Naive thymus-derived CD4-positive, alpha-beta T cell (primary cell): ENCODE measurements around the gene CBX5. TPM values are rescaled to one million over a fixed set of nuclear protein-coding genes. Genes with fewer than 3 reads are reported as not detected.
"Not testable (repeated sequence)": the region's sequence is repeated elsewhere in the genome, so short reads cannot be mapped to it uniquely, and the experiment has no call there.

Experiments used
- ATAC-seq: fragments of 150-1000 bp; cut with Tn5 transposase; 2 replicates; pipeline ENCODE4 v1.10.0; 2021; ENCODE audit warnings: mild to moderate bottlenecking, moderate library complexity
- CTCF ChIA-PET: fragments of 350-600 bp; sonication (Branson Sonifier 250); formaldehyde crosslinking; loops from one replicate; lab custom pipeline; 2021; ENCODE audit warnings: antibody characterized with exemption; lab: Charles Lee
- POLR2A ChIA-PET: fragments of 350-600 bp; sonication (Branson Sonifier 250); formaldehyde crosslinking; loops from one replicate; lab custom pipeline; 2021; ENCODE audit warnings: antibody characterized with exemption, inconsistent platforms; lab: Charles Lee
- DNase-seq, 9 donors: peaks; one replicate each; pipeline versions ENCODE4 v3.0.0 to v3.0.0-alpha.2; 2020 to 2022; ENCODE audit warnings: mixed read lengths in 1 of 9
- H3K27ac ChIP-seq: one replicate; pipeline ENCODE4 v1.7.0; 2013; ENCODE audit warnings: mild to moderate bottlenecking, low read depth, low read length, moderate library complexity
- H3K27me3 ChIP-seq, 2 donors: one replicate each; pipeline ENCODE4 v1.7.0; 2013; ENCODE audit warnings: low read length in 2 of 2, mild to moderate bottlenecking in 2 of 2, moderate library complexity in 2 of 2; ENCODE audit not compliant: control insufficient read depth in 2 of 2, insufficient read depth in 2 of 2
- H3K36me3 ChIP-seq, 3 experiments: 1 replicate in 2 of 3; 2 replicates in 1 of 3; pipeline ENCODE4 v1.7.0; 2013; ENCODE audit warnings: low read length in 3 of 3, mild to moderate bottlenecking in 3 of 3, moderate library complexity in 1 of 3; ENCODE audit not compliant: insufficient read depth in 3 of 3, control insufficient read depth in 2 of 3
- H3K4me1 ChIP-seq, 2 donors: one replicate each; pipeline ENCODE4 v1.7.0; 2013; ENCODE audit warnings: low read length in 2 of 2, mild to moderate bottlenecking in 2 of 2, moderate library complexity in 1 of 2; ENCODE audit not compliant: control insufficient read depth in 2 of 2, insufficient read depth in 2 of 2
- H3K4me3 ChIP-seq: 2 replicates; pipeline ENCODE4 v1.7.0; 2013; ENCODE audit warnings: mild to moderate bottlenecking, low read length
- H3K9me3 ChIP-seq, 3 experiments: 1 replicate in 2 of 3; 2 replicates in 1 of 3; pipeline ENCODE4 v1.7.0; 2013; ENCODE audit warnings: low read length in 3 of 3; ENCODE audit not compliant: control insufficient read depth in 2 of 3
- H3K27ac Mint-ChIP-seq, 9 donors: one replicate each; pipeline ENCODE4 v1.8.0; 2020 to 2022; ENCODE audit warnings: mixed read lengths in 9 of 9, mild to moderate bottlenecking in 8 of 9, moderate library complexity in 5 of 9, inconsistent platforms in 2 of 9
- H3K27me3 Mint-ChIP-seq, 5 donors: one replicate each; pipeline ENCODE4 v1.8.0; 2021 to 2022; ENCODE audit warnings: mixed read lengths in 5 of 5, mild to moderate bottlenecking in 1 of 5
- H3K36me3 Mint-ChIP-seq, 5 donors: one replicate each; pipeline ENCODE4 v1.8.0; 2020 to 2022; ENCODE audit warnings: mixed read lengths in 5 of 5, mild to moderate bottlenecking in 3 of 5, inconsistent platforms in 1 of 5
- H3K4me1 Mint-ChIP-seq, 7 donors: one replicate each; pipeline ENCODE4 v1.8.0; 2020 to 2022; ENCODE audit warnings: mixed read lengths in 7 of 7, mild to moderate bottlenecking in 3 of 7, inconsistent platforms in 1 of 7
- H3K4me3 Mint-ChIP-seq, 10 donors: one replicate each; pipeline ENCODE4 v1.8.0; 2020 to 2022; ENCODE audit warnings: mild to moderate bottlenecking in 10 of 10, mixed read lengths in 10 of 10, moderate library complexity in 6 of 10, inconsistent platforms in 2 of 10
- H3K9me3 Mint-ChIP-seq, 11 donors: one replicate each; pipeline ENCODE4 v1.8.0; 2020 to 2022; ENCODE audit warnings: mixed read lengths in 11 of 11, mild to moderate bottlenecking in 4 of 11, inconsistent platforms in 1 of 11, moderate library complexity in 1 of 11
- intact Hi-C, 2 donors: fragments of 100-400 bp; cut with micrococcal nuclease; formaldehyde crosslinking; loops; one replicate each; pipeline ENCODE4 v1.15.1; 2023
- polyA plus RNA-seq, 2 donors: library from polyadenylated mRNA; unstranded; fragments of 300-500 nt; fragmentation: Illumina TruSeq; gene quantifications; one replicate each; pipeline ENCODE4 v1.2.3, GENCODE V29; 2021
- total RNA-seq, 6 experiments: library from RNA in 5 of 6; stranded (reverse) in 5 of 6; gene quantifications; 1 replicate in 5 of 6; 2 replicates in 1 of 6; pipeline ENCODE4 v1.2.3 and lab custom pipeline; 2021 to 2026

CBX5 gene
- total and polyA plus RNA-seq, 7 experiments from 2014 or later, result 28.2 to 133 (median 51.9) TPM

DNA sequence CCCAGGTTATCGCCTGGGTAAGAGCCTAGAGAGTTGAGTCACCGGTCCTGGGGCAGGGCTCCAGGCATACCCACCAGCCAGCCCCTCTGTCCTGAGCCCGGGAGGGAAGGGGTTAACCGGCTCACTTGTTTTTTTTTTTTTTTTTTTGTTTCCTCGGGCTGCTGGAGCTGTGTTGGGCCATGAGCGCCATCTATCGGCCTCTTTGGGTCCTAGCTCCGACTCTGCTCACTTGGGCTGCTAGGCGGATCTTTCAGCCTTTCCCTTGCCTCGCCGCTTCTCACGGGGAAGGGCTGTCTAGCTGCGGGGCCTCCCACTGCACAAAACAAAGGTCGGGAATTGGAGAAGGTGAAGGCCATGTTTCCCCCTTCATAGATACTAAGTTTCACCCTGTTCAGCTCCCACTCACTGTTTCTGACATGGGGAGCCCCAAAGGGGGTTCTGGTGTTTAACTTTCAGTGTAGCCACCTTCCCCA is 88.3 kb downstream of the CBX5 start:
- no peaks in the 10 kb centered on the region for H3K9me3 ChIP-seq
- Mint-ChIP-seq H3K4me3 (peak overlapping the region in 3 of 10 donors; percentile 10 to 44 (median 32)), H3K27me3 (peaks cover 39 to 61% (median 46%) of the 10 kb centered on the region in 5 donors), H3K9me3 (peaks cover 0 to 2% (median 0%) of the 10 kb centered on the region in 11 donors), H3K36me3 (peaks cover 0 to 10% (median 2%) of the 10 kb centered on the region in 5 donors), H3K4me1 (peaks cover 17 to 31% (median 27%) of the 10 kb centered on the region in 7 donors), H3K27ac (peak overlapping the region in 3 of 9 donors; percentile 3 to 48 (median 17))
- intact Hi-C loops, result loop anchor here (1.0 kb wide), 3 partner anchors 10 to 185 kb away; no protein-coding TSS in a partner anchor
- H3K27ac ChIP-seq, result no peak overlapping the region
- ChIA-PET POLR2A (interaction anchor here (1.2 to 1.7 kb wide), 2 partner anchors 10 to 159 kb away, joined by 3 to 6 read pairs; partner anchors contain the start of gene HOXC5), CTCF (interaction anchor here (0.6 to 5.1 kb wide), 15 partner anchors 10 to 1769 kb away, joined by 3 to 55 read pairs (median 4); partner anchors contain the start of genes HOXC4, HOXC5 and HOXC8)
- peaks cover 0 to 6% of the 10 kb centered on the region in 2 donors for H3K27me3 ChIP-seq
- no peaks in the 10 kb centered on the region for H3K36me3 ChIP-seq
- ATAC-seq (peak; percentile 82), DNase-seq (peak; percentile 58 to 85 (median 76))
- peaks cover 8 to 9% of the 10 kb centered on the region in 2 donors for H3K4me1 ChIP-seq
- H3K4me3 ChIP-seq, result no peak overlapping the region

DNA sequence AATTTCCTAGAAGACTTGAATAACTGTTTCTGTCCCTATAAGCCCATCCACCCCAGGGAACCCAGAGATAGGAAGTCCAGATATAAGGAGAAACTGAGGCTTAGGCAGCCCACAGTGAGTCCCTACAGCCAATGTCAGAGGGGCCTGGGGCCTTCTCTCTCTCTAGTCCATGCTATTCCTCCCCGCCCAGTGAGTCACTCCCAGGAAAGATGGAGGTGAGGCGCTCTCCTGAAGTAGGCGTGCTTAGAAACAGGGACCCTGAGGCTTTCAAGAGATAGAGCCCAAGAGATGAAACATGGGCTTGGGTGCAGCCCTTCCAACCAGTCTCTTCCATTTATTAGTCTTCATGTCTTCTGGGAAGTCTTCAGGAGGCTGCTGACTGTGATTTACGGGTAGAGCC is 88.8 kb downstream of the CBX5 start:
- Mint-ChIP-seq H3K4me1 (peaks cover 17 to 32% (median 27%) of the 10 kb centered on the region in 7 donors), H3K4me3 (peak overlapping the region in 2 of 10 donors; percentile 10 to 32), H3K9me3 (peaks cover 0 to 2% (median 0%) of the 10 kb centered on the region in 11 donors), H3K27me3 (peaks cover 34 to 56% (median 41%) of the 10 kb centered on the region in 5 donors), H3K27ac (no peak overlapping the region), H3K36me3 (peaks cover 0 to 11% (median 2%) of the 10 kb centered on the region in 5 donors)
- DNase-seq (no peak), ATAC-seq (no peak)
- intact Hi-C loops, result loop anchor here (1.0 kb wide), 3 partner anchors 10 to 185 kb away; no protein-coding TSS in a partner anchor
- H3K27ac ChIP-seq, result no peak overlapping the region
- peaks cover 0 to 6% of the 10 kb centered on the region in 2 donors for H3K27me3 ChIP-seq
- H3K9me3 ChIP-seq, result no peaks in the 10 kb centered on the region
- H3K4me1 ChIP-seq, result peaks cover 8 to 9% of the 10 kb centered on the region in 2 donors
- H3K4me3 ChIP-seq, result no peak overlapping the region
- ChIA-PET CTCF (interaction anchor here (0.6 to 5.1 kb wide), 14 partner anchors 11 to 514 kb away, joined by 3 to 55 read pairs (median 4); partner anchors contain the start of genes HOXC4, HOXC5 and HOXC8), POLR2A (interaction anchor here (0.7 to 1.7 kb wide), 3 partner anchors 10 to 159 kb away, joined by 3 to 6 read pairs (median 3); partner anchors contain the start of genes CBX5, HNRNPA1 and HOXC5)
- no peaks in the 10 kb centered on the region for H3K36me3 ChIP-seq

DNA sequence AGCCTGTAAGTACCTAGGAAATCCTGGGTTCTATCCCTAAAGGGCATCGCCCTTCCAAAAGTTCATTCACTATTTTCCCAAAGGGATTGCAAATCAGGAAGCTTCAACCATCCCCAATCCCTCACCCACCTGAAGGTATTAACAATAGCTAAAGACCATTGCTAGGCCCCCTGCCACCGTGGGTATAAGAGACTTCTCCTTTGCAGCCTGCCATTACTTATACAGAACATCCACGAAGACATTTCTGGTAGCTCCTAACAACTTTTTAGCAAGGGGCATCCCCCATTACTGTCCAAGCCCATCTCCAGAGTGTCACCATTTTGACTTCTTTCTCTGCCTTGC is 90.8 kb downstream of the CBX5 start:
- H3K4me1 ChIP-seq, result peaks cover 8 to 9% of the 10 kb centered on the region in 2 donors
- Mint-ChIP-seq H3K4me3 (peak overlapping the region; percentile 77 to 91 (median 86)), H3K36me3 (peaks cover 0 to 18% (median 4%) of the 10 kb centered on the region in 5 donors), H3K4me1 (peaks cover 20 to 37% (median 31%) of the 10 kb centered on the region in 7 donors), H3K9me3 (peaks cover 0 to 2% (median 0%) of the 10 kb centered on the region in 11 donors), H3K27me3 (peaks cover 20 to 40% (median 25%) of the 10 kb centered on the region in 5 donors), H3K27ac (peak overlapping the region; percentile 55 to 77 (median 65))
- no peaks in the 10 kb centered on the region for H3K9me3 ChIP-seq
- CTCF ChIA-PET, result interaction anchor here (0.8 to 5.1 kb wide), 4 partner anchors 13 to 397 kb away, joined by 3 to 55 read pairs (median 14); partner anchors contain the start of gene HOXC8
- H3K4me3 ChIP-seq, result peak overlapping the region; percentile 73
- no peaks in the 10 kb centered on the region for H3K36me3 ChIP-seq
- no peak overlapping the region for H3K27ac ChIP-seq
- no peak for ATAC-seq
- intact Hi-C loops, result loop anchor here (1.0 to 2.0 kb wide), 7 partner anchors 25 to 562 kb away; partner anchors contain the start of genes CALCOCO1 (in 2 of the 2), ATF7 (in 1 of the 2), ATP5MC2 (in 1 of the 2) and CBX5 (in 1 of the 2)
- POLR2A ChIA-PET, result interaction anchor here (0.7 to 1.1 kb wide), 3 partner anchors 12 to 263 kb away, joined by 3 read pairs; no protein-coding TSS in a partner anchor
- no peak for DNase-seq
- H3K27me3 ChIP-seq, result peaks cover 0 to 6% of the 10 kb centered on the region in 2 donors

DNA sequence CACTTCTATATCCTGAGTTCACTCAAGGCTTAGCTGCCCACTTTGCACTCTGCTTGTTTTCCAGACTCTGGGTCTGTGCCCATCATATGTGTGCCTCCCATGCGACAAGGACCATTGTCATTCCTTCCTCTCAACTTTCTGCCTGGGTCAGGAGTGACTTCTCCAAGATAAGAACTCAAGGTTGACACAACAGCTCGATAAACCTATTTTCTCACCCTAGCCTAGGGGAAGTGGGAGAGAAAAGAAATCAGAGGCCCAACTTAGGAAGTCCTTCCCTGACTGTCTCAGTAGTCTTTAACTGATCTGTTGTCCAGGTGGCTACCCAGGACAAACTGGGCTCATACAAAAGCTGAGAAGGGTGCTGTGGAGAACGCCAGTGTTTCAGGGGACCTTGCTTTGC is 92.8 kb downstream of the CBX5 start:
- intact Hi-C loops, result no loop called here
- Mint-ChIP-seq H3K4me1 (peaks cover 22 to 37% (median 31%) of the 10 kb centered on the region in 7 donors), H3K36me3 (peaks cover 0 to 29% (median 4%) of the 10 kb centered on the region in 5 donors), H3K27ac (no peak overlapping the region), H3K27me3 (peaks cover 2 to 21% (median 7%) of the 10 kb centered on the region in 5 donors), H3K4me3 (peak overlapping the region in 9 of 10 donors; percentile 53 to 83 (median 77)), H3K9me3 (no peaks in the 10 kb centered on the region)
- Histone ChIP-seq H3K36me3 (peaks cover 0 to 16% (median 0%) of the 10 kb centered on the region in 3 experiments), H3K27me3 (peaks cover 0 to 3% of the 10 kb centered on the region in 2 donors), H3K4me1 (peaks cover 8 to 9% of the 10 kb centered on the region in 2 donors), H3K27ac (no peak overlapping the region), H3K4me3 (no peak overlapping the region), H3K9me3 (no peaks in the 10 kb centered on the region)
- CTCF ChIA-PET, result interaction anchor here (0.5 to 0.9 kb wide), 2 partner anchors 154 to 1030 kb away, joined by 3 read pairs; partner anchors contain the start of gene HOXC5
- POLR2A ChIA-PET, result no interaction called here
- DNase-seq, result no peak
- ATAC-seq, result no peak

DNA sequence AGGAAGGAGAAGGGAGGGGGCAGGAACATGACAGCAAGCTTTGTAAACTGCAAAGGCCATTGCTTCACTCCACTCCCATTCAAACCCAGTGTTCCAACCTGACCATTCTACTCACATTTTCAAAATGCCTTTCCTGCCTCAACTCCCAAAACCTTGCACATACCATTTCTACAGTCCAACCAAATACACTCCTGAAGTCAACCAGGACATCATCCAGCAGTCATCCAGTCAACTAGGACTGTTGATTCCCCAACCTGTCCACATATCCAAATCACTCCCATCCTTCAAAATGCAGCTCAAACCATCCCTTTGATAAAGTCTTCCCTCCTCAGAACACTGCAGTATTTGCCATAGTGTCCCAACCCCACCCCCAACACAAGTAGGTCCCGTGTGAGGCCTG is 94.0 kb downstream of the CBX5 start:
- peaks cover 5 to 34% (median 9%) of the 10 kb centered on the region in 5 donors for H3K36me3 Mint-ChIP-seq
- intact Hi-C loops, result no loop called here
- H3K4me3 ChIP-seq, result no peak overlapping the region
- ChIA-PET POLR2A (no interaction called here), CTCF (no interaction called here)
- H3K27me3 ChIP-seq, result peaks cover 0 to 3% of the 10 kb centered on the region in 2 donors
- H3K36me3 ChIP-seq, result peaks cover 0 to 26% (median 0%) of the 10 kb centered on the region in 3 experiments
- ATAC-seq, result no peak
- no peak overlapping the region for H3K27ac Mint-ChIP-seq
- peaks cover 0 to 12% (median 4%) of the 10 kb centered on the region in 5 donors for H3K27me3 Mint-ChIP-seq
- no peaks in the 10 kb centered on the region for H3K9me3 Mint-ChIP-seq
- H3K9me3 ChIP-seq, result no peaks in the 10 kb centered on the region
- peak overlapping the region in 1 of 10 donors; percentile 41 for H3K4me3 Mint-ChIP-seq
- peaks cover 18 to 33% (median 24%) of the 10 kb centered on the region in 7 donors for H3K4me1 Mint-ChIP-seq
- no peak for DNase-seq
- no peak overlapping the region for H3K27ac ChIP-seq
- peaks cover 4 to 8% of the 10 kb centered on the region in 2 donors for H3K4me1 ChIP-seq

DNA sequence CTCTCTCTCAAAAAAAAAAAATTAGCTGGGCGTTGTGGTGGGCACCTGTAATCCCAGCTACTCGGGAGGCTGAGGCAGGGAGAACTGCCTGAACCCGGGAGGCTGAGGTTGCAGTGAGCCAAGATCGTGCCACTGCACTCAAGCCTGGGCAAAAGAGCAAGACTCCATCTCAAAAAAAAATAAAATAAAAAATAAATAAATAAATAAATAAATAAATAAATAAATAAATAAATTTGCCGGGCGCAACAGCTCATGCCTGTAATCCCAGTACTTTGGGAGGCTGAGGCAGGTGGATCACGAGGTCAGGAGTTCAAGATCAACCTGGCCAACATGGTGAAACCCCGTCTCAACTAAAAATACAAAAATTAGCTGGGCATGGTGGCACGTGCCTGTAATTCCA is 94.6 kb downstream of the CBX5 start:
- ATAC-seq, intact Hi-C loops, H3K27ac ChIP-seq, H3K27me3 Mint-ChIP-seq, H3K9me3 Mint-ChIP-seq, H3K4me1 ChIP-seq, H3K27me3 ChIP-seq, H3K27ac Mint-ChIP-seq, POLR2A ChIA-PET, H3K4me3 ChIP-seq, DNase-seq, H3K9me3 ChIP-seq: not testable (repeated sequence)
- peaks cover 0 to 28% (median 0%) of the 10 kb centered on the region in 3 experiments for H3K36me3 ChIP-seq
- Mint-ChIP-seq H3K4me1 (peaks cover 18 to 33% (median 24%) of the 10 kb centered on the region in 7 donors), H3K4me3 (peak overlapping the region in 2 of 10 donors; percentile 25 to 41), H3K36me3 (peaks cover 5 to 34% (median 9%) of the 10 kb centered on the region in 5 donors)
- CTCF ChIA-PET, result interaction anchor here (0.7 to 2.0 kb wide), 3 partner anchors 10 to 22 kb away, joined by 3 to 6 read pairs (median 3); no protein-coding TSS in a partner anchor
